ENCODE results near the gene SMAD2. TPM values are rescaled to one million over a fixed set of nuclear protein-coding genes. Genes with fewer than 3 reads are reported as not detected.

Gene SMAD2
- total RNA-seq, 4 donors from 2014 or later: 54.5 to 105 (median 83.6) TPM

- DNase-seq (ENCODE audit: low spot score in 2 of 2): no peak
- 23 to 30% methylated on average over 1 of the region's 1 CpG for WGBS, 2 donors
- no peak overlapping the region for H3K4me3 ChIP-seq (ENCODE audit: low read depth, poor library complexity, severe bottlenecking)
- TF ChIP-seq POLR2A (IDR thresholded peaks at IDR 0.05): no peak
- no peak for TF ChIP-seq CTCF (IDR thresholded peaks at IDR 0.05)
- intact Hi-C loops (cut with DNase I; ENCODE audit: low total_unique reads): no loop called here
Observed at GRCh38 chr18:47817795-47818077, 112.7 kb downstream of the SMAD2 start.

GRCh38 chr18:47817017-47817794 is 113.3 kb downstream of the SMAD2 start:
- 78 to 81% methylated on average over 9 of the region's 9 CpGs for WGBS, 2 donors
- DNase-seq (ENCODE audit: low spot score in 2 of 2): no peak
- H3K4me3 ChIP-seq (ENCODE audit: low read depth, poor library complexity, severe bottlenecking): no peak overlapping the region
- no peak for TF ChIP-seq CTCF (IDR thresholded peaks at IDR 0.05)
- intact Hi-C loops (cut with DNase I; ENCODE audit: low total_unique reads): no loop called here

- intact Hi-C loops (cut with DNase I; ENCODE audit: low total_unique reads): no loop called here
- 60 to 71% methylated on average over 5 of the region's 5 CpGs for WGBS, 2 donors
- no peak for DNase-seq (ENCODE audit: low spot score in 2 of 2)
Observed at GRCh38 chr18:47815486-47816270, 114.8 kb downstream of the SMAD2 start.

GRCh38 chr18:47809420-47809819 is 121.0 kb downstream of the SMAD2 start:
- H3K4me3 ChIP-seq (ENCODE audit: low read depth, poor library complexity, severe bottlenecking): no peak overlapping the region
- no peak for DNase-seq (ENCODE audit: low spot score in 2 of 2)
- 48 to 62% methylated on average over 3 of the region's 3 CpGs for WGBS, 2 donors
- TF ChIP-seq POLR2A (IDR thresholded peaks at IDR 0.05) (no peak), CTCF (IDR thresholded peaks at IDR 0.05) (no peak)
- intact Hi-C loops (cut with DNase I; ENCODE audit: low total_unique reads): no loop called here

More at GRCh38 chr18:47815486-47816270, 114.8 kb downstream of the SMAD2 start:
- no peak for TF ChIP-seq CTCF (IDR thresholded peaks at IDR 0.05)
- TF ChIP-seq POLR2A (IDR thresholded peaks at IDR 0.05): no peak
- no peak overlapping the region for H3K4me3 ChIP-seq (ENCODE audit: low read depth, poor library complexity, severe bottlenecking)

GRCh38 chr18:47802802-47803201 is 127.7 kb downstream of the SMAD2 start:
- no peak overlapping the region for H3K4me3 ChIP-seq (ENCODE audit: low read depth, poor library complexity, severe bottlenecking)
- DNase-seq (ENCODE audit: low spot score in 2 of 2): no peak
- WGBS, 2 donors: 82 to 83% methylated on average over 6 of the region's 6 CpGs
- no peak for TF ChIP-seq CTCF (IDR thresholded peaks at IDR 0.05)
- intact Hi-C loops (cut with DNase I; ENCODE audit: low total_unique reads): no loop called here

All from lower leg skin (tissue), 4 donors.